HCEC 1CT (cell line): ENCODE measurements around the gene MMGT1.
A peak's percentile ranks its signal among the peaks of the same experiment; 100 is the strongest.

Source experiments
- DNase-seq: peaks from one replicate; pipeline ENCODE4 v3.0.0-alpha.2; 2017

Gene MMGT1

DNA sequence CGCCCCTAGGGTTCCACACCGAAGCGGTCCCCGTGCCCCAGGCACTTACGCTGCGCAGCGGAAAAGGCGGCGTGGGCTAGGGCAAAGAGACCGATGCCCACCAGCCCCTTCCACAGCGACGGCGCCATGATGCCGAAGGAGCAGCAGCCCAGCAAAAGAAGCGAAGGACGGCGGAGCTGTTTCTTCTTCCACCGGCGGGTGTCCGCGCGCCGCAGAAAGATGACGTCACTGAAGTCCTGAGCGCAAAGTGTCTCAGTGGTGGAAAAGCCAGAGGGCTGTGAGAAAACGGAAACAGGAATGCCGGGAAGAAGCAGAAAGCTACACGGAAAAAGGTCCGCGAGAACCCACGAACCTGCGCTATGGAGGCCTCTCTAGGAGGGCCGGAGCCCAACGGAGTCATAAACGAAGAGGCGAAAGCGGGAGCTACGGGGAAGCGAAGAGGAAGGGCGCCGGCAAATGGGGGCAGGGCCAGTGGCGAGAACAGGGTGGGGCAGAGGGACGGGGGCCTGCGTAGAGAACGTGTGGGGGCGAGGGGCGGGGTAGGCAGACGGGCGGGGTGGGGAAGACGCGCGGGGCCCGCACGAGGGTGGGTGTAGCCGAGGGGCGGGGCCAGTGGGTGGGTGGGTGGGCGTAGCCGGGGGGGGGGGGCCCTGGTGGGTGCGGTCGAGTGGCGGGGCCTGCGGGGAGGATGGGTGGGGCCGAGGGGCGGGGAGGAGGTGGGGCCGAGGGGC lies at the start of gene MMGT1:
Gene MMGT1, minus strand, starts transcription at position 441 of the 731 bp plus-strand sequence. Its CDS starts 313 bp downstream, at position 128.
- DNase-seq = peak; percentile 84

DNA sequence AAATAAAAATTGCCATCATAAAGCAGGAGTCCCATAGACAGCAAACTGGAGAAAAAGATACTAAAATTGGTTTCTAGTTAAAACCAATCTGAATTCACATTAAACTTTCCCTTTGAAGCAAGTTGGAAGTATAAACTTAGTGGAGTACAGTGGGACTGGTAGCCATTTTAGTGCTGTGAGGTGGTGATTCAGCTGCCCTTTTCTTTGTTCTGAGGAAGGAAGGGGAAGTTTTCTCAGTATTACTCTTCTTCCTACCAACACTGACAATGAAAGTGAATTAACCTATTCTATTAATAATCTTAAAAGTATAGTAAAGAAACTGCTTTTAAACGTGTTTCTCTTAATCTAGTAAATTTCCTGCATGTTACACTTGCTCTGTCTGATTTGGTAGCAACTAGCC lies 48.1 kb upstream of the MMGT1 start:
- DNase-seq = no peak

DNA sequence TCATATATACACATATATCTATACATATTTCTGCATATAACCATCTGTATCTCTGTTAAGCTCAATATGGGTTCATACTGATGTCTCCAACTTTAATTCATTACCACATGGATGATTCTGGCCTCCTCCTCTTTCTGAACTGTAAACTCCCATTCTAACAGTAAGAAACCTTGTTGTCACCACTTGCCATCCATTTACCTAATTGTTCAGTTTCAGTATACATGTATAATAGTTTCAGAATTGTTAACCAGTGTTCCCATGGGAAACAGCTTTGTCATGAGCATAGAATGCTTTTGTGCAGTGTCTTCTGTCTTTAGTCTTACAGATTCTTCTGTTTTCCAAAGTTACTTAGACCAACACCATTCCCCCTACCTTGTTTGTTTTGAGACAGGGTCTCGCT lies 47.4 kb upstream of the MMGT1 start:
- no peak for DNase-seq

DNA sequence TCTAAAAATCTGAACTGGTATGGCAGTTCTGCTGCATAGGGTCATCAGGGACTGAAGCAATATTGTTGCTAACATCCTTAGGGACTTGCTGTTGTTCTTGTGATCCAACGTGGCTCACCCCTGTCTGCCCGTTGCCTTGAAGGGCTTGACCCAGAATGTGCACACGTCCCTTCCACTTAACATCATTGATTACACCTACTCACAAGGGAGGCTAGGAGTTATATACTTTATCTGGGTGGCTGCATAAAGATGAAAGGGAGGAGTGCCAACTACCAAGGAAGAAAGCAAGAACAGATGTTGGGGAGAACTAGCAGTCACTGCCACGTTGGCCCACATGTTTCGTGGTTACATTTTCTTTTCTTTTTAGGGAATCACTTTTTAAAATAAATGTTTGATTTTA lies 45.4 kb upstream of the MMGT1 start:
- DNase-seq = no peak

DNA sequence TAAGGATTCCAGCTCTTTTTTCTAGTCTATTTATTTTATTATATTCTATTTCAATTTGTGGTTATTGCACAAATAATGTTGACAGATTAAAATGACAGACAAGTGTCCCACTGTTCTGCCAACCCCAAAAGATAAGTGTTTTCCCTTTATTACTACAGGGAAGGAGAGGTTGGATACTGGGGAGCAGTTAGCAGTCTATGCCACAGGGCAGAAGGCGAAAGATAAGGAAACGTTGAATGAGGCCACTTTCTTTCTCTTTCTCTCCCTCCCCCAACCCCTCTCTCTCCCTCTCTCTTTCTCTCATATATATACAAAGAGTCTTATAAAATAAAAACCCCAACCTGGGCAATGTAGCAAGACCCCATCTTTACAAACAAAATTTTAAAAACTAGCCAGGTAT lies 43.1 kb upstream of the MMGT1 start:
- DNase-seq = no peak

DNA sequence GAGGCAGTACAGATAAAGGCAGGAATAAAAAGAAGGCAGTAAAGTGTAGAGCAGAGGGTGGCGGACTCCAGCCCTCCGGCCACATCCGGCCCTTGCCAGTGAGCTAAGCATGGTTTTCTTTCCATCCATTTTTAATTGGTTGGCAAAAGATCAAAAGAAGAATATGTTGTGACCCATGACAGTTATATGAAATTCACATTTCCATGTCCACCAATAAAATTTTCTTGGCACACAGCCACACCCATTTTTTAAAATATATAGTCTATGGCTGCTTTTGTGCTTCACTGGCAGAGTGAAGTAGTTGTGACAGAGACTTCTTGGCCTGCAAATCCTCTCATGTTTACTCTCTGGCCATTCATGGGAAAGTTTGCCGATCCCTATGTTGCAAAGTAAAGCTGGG lies 41.2 kb upstream of the MMGT1 start:
- DNase-seq = no peak

DNA sequence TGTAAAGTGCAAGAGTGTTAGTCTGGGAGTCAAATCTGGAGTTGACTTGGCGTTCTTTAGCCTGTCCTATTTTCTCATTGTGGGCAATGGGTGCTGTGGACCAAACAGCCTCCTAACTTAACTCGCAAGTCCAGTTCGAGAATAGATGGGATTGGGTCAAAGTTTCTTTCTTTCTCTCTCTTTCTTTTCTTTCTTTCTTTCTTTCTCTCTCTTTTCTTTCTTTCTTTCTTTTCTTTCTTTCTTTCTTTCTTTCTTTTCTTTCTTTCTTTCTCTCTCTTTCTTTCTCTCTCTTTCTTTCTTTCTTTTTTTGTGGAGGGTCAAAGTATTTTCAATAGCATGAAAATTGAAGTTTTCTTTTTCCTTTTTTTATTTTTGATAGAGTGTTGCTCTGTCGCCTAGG lies 14.5 kb upstream of the MMGT1 start:
- DNase-seq = no peak

DNA sequence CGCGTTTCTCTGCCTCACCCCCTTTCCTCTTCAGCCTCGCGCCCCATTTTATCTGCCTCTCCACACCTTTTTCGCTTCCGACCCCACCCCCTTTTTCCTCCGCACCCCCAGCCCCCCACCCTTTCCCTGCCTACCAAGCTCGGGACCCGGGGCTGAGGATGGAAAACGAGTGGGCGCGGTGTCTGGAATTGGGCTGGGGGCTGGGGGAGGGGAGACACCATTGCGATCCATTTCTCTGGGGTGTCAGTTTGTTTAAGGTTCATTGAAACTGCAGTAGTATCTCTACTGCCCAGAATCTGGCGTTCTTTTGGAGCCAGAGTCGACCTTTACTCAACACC lies 12.2 kb upstream of the MMGT1 start:
- no peak for DNase-seq

DNA sequence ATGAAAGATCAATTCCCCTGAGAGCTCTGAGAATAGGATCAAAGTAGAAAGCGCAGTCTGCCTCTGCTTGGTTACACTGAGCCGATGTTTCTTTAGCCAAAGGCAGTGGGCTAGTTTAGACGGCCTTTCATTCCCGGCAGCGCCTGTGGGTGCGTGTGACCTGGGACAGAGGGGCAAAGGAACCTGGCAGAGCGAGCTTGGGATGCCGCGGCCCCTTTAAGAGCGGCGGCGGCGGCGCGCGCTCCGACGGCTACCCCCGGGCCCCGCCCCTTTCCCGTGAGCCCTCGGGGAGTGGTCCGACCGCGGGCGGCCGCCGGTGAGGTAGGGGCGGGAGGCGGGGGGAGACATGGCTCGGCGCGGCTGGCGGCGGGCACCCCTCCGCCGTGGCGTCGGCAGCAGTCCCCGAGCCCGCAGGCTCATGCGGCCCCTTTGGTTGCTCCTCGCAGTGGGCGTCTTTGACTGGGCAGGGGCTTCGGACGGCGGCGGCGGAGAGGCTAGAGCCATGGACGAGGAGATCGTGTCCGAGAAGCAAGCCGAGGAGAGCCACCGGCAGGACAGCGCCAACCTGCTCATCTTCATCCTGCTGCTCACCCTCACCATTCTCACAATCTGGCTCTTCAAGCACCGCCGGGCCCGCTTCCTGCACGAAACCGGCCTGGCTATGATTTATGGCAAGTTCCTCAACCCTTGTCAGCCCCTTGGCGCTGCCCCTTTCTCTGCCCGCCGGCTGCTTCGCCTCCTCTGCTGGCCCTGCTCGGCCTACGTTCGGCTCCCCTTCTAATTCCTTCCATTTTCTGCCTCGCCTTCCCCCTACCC lies 11.6 kb upstream of the MMGT1 start, which contains the start of gene SLC9A6:
Gene SLC9A6, plus strand, starts transcription at position 279 of the 816 bp plus-strand sequence. Its CDS starts 224 bp downstream, at position 503.
- peak; percentile 51 for DNase-seq

DNA sequence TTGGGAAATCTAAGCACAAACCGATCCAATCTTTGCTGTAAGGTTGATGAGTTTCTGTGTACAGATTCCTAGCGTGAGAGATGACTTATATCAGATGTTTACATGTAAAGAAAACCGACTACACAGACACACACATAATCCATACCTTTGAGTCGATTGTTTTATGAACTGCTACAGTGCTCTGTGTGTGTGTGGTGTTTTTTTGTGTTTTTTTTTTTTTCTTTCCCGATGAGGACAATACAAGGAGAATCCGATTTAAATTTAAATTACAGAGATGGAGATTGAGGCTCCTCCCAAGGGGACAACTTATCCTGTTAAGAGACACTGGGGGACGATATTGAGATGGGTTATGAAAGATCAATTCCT lies 11.0 kb upstream of the MMGT1 start:
- DNase-seq = no peak

DNA sequence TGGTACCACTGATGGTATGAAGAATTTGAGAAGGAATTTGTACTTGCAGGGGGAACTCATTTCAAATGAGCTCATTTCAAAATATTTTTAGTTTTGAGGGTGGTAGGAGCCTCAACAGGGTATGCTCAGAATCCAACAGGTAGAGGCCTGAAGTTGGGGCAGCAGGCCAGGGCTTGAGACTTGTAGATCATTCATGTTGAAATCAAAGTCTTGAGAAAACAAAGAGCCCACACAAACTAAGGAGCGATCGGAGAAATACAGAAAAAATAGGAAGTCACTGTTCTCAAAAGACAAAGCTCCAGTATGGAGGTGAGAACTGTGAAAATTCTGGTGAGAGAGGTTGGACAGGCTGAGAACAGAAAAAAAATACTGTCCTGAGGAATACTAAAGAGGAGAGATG lies 10.5 kb upstream of the MMGT1 start:
- no peak for DNase-seq

DNA sequence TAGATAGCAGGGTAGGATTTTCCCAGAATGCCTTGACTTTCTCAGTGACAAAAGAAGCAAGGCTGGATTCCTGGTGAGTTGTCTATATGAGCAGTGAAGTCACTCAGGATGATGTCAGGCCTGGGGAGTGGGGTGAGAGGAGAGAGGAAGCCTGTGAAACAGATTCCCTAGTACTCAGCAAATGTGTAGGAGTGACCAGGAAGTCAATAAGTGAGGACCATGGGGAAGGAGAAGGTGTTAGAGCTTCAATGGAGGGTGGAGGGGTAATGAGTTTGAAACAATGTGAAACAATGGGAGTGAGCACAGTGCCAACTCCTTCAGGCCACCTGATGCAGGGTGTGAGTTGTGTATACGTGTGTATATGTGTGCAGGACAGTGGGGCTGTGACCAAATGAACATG lies 9.1 kb upstream of the MMGT1 start:
- no peak for DNase-seq

DNA sequence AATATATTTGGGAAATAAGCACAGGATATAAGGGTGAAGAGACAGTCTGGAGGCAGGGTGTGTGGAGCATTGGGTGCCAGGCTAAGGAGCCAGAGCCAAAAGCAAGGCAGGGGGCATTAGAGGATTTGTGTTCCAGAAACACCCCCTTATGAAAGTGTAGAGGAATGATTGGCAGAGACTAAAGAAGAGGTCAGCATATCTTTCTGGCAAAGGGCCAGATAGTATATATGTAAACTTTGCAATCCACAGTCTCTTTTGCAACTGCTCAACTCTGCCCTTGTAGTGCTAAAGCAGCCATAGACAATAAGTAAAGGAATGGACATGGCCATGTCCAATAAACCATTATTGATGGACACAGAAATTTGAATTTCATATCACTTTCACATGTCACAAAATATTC lies 7.9 kb upstream of the MMGT1 start:
- DNase-seq = no peak

DNA sequence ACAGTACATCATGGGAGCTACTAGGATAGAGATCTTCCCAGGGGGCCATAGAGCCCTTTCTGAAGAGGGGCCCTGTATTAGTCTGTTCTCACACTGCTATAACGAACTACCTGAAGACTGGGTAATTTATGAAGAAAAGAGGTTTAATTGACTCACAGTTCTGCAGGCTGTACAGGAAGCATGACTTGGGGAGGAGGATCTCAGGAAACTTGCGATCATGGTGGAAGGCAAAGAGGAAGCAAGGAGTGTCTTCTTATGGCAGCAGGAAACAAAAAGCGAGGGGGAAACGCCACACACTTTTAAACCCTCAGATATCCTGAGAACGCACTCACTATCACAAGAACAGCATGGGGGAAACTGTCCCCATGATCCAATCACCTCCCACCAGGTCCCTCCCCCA lies 7.2 kb upstream of the MMGT1 start:
- no peak for DNase-seq

DNA sequence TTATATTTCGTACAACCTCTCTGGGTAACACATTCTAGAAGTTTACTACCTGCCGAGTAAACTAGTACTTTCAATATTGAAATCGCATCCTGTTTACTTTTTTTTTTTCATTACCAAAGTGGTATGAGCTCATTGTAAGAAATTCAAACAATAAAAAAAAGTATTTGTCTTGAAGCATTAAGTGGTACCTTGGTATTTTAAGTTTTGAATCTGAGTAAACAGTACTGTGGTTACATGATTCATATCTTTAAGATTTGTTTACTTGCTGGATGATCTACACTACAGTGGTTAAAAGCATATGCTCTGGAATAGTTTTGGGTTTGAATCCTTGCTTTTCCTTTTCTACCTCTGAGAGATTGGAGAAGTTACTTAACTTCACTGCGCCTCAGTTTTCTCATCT lies 3.8 kb upstream of the MMGT1 start:
- DNase-seq = peak; percentile 88

DNA sequence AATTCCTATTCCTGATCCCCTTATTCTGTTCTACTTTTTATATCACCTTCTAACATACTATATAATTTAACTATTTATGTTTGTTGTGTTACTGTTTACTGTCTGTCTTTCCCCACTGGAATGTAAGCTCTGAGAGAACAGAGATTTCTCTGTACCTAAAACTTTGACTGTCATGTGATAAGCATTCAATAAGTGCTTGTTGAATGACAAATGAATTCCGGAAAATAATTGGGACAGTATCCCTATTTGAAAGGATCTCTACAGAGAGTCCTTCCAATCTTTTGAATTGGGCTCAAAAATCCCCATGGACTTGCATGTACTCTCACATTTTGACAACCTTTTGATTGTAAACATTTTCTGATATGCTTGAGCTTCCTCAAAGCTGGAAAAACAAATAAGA lies 1.6 kb upstream of the MMGT1 start:
- no peak for DNase-seq

DNA sequence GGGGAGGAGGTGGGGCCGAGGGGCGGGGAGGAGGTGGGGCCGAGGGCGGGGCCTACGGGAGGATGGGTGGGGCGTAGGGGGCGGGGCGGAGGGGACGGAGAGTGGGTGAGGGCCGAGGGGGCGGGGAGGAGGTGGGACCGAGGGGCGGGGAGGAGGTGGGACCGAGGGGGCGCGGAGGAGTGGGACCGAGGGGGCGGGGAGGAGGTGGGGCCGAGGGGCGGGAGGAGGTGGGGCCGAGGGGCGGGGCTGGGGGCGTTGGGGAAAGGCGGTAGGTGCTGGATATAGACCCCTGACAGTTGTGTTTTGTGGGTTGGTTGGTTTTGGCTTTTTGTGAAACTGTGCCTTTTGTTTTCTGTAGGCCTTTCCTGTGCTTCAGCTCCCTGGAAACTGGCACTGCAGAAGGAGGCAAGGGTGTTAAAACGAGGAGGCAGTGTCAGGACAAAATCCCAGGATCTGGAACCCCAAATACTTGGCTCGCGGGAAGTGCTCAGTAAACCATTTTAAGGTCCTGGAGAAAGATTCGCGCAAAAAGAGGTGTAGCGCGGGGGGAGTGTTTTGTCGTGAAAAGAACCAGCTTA lies 580 bp upstream of the MMGT1 start:
- no peak for DNase-seq

DNA sequence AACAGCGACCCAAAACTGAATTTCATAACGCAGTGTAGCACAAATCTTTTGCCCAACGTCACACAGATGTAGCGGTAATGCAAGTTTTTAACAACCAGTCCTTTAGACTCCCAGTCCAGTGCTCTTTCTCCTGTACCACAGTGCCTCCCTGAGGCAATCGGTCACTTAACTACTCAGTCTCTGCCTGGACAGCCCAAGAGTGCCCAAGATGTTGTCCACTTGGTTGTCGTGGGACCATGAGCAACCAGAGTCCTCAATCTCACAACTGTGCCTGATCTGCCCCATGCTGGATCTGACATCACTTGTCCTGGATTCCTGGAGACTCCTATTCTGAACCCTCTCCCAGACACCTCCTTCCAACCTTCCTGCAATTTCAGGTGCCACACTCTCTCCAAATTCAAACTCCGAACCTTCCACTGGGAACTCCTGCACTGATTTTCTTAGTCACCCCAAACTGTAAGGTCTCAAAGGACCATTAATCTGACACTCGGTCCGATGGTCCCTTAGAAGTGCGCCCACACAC lies 702 bp downstream of the MMGT1 start:
- peak; percentile 19 for DNase-seq

DNA sequence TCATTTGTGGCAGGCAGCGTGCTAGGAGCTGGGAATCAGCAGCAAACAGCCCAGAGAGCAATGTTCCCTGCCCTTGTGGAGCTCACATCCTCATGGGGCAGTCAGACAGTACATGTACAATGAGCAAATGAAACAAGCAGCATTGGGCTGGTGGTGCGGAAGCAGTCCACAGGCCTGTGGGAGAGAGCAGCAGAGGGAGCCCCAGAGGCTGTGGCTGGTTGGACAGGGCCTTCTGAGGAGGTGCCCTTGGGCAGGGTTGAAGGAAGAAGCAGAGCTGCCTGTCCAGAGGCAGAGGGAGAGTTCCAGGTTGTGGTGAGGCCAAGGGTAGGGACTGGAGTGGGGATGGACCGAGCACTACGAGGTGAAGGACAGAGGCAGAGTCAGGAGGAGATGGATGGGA lies 22.5 kb downstream of the MMGT1 start:
- no peak for DNase-seq

DNA sequence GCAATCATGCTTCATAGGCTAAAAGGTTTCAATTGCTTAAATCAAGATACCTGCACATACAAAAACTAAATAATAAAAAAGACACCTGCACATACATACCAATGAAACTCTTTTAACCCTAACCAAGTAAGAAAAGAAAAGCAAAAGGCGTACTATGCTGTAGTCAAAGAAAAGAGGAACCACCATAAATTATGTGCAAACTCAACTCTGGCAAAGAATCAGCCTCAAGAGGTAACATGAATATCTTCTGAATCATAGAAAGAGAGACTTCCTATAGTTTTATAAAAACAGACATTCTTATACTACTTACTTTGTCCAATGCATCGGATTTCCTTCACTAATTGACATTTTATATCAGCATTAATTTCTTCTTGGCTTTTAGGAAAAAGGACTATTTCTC lies 29.3 kb downstream of the MMGT1 start:
- no peak for DNase-seq

DNA sequence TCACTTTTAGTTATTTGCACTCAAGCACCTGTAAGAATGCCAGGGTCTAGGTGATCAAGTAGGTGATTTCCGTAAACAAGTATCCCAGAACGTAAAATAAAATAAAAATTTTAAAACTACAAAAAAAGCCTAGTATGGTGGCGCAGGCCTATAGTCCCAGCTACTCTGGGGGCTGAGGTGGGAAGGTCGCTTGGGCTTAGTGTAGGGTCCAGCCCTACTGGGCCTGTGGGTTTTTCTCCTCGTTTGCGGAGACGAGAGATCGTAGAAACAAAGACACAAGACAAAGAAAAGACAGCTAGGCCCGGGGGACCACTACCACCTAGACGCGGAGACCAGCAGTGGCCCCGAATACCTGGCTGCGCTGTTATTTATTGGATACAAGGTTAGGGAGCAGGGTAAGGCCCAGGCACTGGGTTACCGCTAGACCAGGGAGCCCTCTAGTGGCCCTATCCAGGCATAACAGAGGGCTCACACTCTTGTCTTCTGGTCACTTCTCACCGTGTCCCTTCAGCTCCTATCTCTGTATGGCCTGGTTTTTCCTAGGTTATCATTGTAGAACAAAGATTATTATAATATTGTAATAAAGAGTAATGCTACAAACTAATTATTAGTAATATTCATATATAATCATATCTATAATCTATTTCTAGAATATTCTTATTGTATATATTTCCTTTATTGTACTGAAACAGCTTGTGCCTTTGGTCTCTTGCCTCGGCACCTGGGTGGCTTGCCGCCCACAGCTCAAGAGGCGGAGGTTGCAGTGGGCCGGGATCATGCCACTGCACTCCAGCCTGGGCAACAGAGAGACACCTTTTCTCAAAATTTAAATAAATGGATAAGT lies 41.9 kb downstream of the MMGT1 start:
- peak; percentile 4 for DNase-seq

DNA sequence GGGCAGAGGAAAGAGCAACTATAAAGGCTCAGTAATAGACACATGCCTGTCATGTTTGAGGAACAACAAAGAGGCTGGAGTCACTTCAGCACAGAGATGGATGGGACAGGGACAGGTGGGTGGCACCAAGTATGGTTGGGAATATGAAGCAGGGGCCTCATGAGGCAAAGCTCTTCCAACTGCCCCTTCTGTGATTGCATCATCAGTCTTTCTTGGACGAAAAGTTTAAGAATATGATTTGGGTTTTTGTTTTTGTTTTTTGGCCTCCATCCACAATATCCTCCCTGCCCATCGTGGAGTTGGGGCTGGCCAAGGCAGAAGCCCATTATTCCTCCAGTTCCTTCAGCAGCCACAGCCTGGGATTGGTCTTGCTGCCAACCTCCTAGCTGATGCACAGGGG lies 45.9 kb downstream of the MMGT1 start:
- DNase-seq = no peak

DNA sequence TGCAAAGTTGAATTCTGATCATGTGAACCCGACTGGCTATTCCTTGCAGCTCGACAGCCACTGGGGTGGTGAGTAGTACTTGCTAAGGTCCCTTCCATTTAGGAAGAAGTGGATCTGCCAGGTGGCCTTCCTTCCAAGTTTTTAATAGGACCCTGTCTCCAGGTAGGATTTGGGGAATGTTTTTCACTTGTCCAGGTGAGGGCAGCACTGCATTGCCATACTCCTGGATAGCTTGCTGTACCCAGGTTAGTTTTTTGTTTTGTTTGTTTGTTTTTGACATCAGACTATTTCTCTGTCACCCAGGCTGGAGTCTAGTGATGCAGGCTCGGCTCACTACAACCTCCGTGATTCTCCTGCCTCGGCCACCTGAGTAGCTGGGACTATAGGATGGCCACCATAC lies 50.4 kb downstream of the MMGT1 start:
- DNase-seq = no peak
